WTC11 (cell line): ENCODE measurements around the gene RHEB.

Source experiments
- AR ChIP-seq: fragments of 250-450 bp; sonication (Bioruptor Pico); IDR thresholded peaks from 2 replicates; pipeline ENCODE4 v1.9.0; 2021; ENCODE audit warnings: mild to moderate bottlenecking
- CTCF ChIP-seq: fragments of 200-600 bp; IDR thresholded peaks from 2 replicates; pipeline ENCODE4 v1.8.0; 2022; ENCODE audit warnings: antibody characterized with exemption
- ESRRA ChIP-seq: sonication (generic); formaldehyde crosslinking; IDR thresholded peaks from 2 replicates; pipeline ENCODE4 v1.8.1; 2022; ENCODE audit warnings: mild to moderate bottlenecking, missing genetic modification reagents, borderline replicate concordance
- MAX ChIP-seq: sonication (generic); formaldehyde crosslinking; IDR thresholded peaks from 2 replicates; pipeline ENCODE4 v1.8.0; 2022; ENCODE audit warnings: mild to moderate bottlenecking, missing genetic modification reagents
- STAT6 ChIP-seq: sonication (generic); formaldehyde crosslinking; conservative IDR thresholded peaks from 2 replicates; pipeline ENCODE4 v1.8.1; 2023; ENCODE audit warnings: mild to moderate bottlenecking, low read depth, missing genetic modification reagents, moderate library complexity
- ZNF263 ChIP-seq: sonication (generic); formaldehyde crosslinking; IDR thresholded peaks from 2 replicates; pipeline ENCODE4 v1.8.1; 2022; ENCODE audit warnings: low read depth, mild to moderate bottlenecking, moderate library complexity, missing genetic modification reagents
- ZNF423 ChIP-seq: fragments of 250-450 bp; sonication (Bioruptor Pico); IDR thresholded peaks from 2 replicates; pipeline ENCODE4 v2.1.2; 2022; ENCODE audit warnings: mild to moderate bottlenecking, moderate library complexity

GRCh38 chr7:151451626-151452571, 67.8 kb downstream of the RHEB start:
- TF ChIP-seq CTCF (no peak), AR (CRISPR knock-in tag) (no peak), ESRRA (CRISPR knock-in tag) (no peak), ZNF423 (CRISPR knock-in tag) (no peak), MAX (no peak), STAT6 (CRISPR knock-in tag) (no peak), ZNF263 (no peak)
